Ovary (tissue), 9 donors: Measurements from ENCODE around the gene THPO. TPM values are rescaled to one million over a fixed set of nuclear protein-coding genes. Genes with fewer than 3 reads are reported as not detected.

Experiments used
- DNase-seq, 5 donors: peaks; one replicate each; pipeline ENCODE4 v3.0.0-alpha.2; 2019 to 2020
- H3K27ac ChIP-seq, 2 donors: fragments of 200-600 bp; one replicate each; pipeline versions ENCODE4 v1.5.1 to v1.8.0; 2019 to 2022
- H3K27me3 ChIP-seq: fragments of 200-600 bp; one replicate; pipeline ENCODE4 v1.8.0; 2022
- H3K36me3 ChIP-seq: fragments of 200-600 bp; sonication (generic); one replicate; pipeline ENCODE4 v1.5.1; 2019
- H3K4me1 ChIP-seq: one replicate; pipeline ENCODE4 v1.8.1; 2013; ENCODE audit warnings: mild to moderate bottlenecking, moderate library complexity; ENCODE audit not compliant: insufficient read depth
- H3K4me3 ChIP-seq: fragments of 200-600 bp; sonication (generic); one replicate; pipeline ENCODE4 v1.5.1; 2017
- H3K9me3 ChIP-seq, 2 donors: fragments of 200-600 bp in 1 of 2; sonication (generic) in 1 of 2; one replicate each; pipeline versions ENCODE4 v1.5.1 to v1.8.1; 2013 to 2019; ENCODE audit warnings: mild to moderate bottlenecking in 1 of 2, moderate library complexity in 1 of 2
- EP300 ChIP-seq: sonication (generic); formaldehyde crosslinking; IDR thresholded peaks from one replicate; pipeline ENCODE4 v1.6.1; 2017; ENCODE audit warnings: antibody characterized with exemption
- POLR2A ChIP-seq: fragments of 450-650 bp; IDR thresholded peaks from one replicate; pipeline ENCODE4 v1.6.1; 2017; ENCODE audit warnings: antibody characterized with exemption, mild to moderate bottlenecking, moderate library complexity
- WGBS, 3 donors: extraction: QIAGEN DNeasy Blood & Tissue Kit in 1 of 3; methylation state at CpG; one replicate each; pipeline versions ENCODE4 v1.1.5 to v1.1.7; 2013 to 2017; 5-methylcytosine and 5-hydroxymethylcytosine counted together
- intact Hi-C, 4 donors: fragments of 100-400 bp; cut with DNase I; formaldehyde crosslinking; loops; one replicate each; pipeline versions ENCODE4 v1.11.0 to v1.15.1; 2022 to 2023
- polyA plus RNA-seq, 2 donors: library from polyadenylated mRNA; stranded (reverse); fragments of 200-250 nt in 1 of 2; fragments of 350-450 nt in 1 of 2; fragmentation: Illumina TruSeq in 1 of 2; extraction: RNeasy Lipid Tissue Mini Kit (QIAGEN cat#74804) in 1 of 2; gene quantifications; one replicate each; pipeline ENCODE4 v1.2.3, GENCODE V29; 2013 to 2014
- total RNA-seq, 7 donors: library from RNA; depleted of rRNA in 2 of 7; stranded (reverse); fragments of >200 nt in 2 of 7; fragmentation: NEBNext Ultra II Directional in 3 of 7; extraction: Animal tissue kit (Norgen Biotek cat#: 25700) in 3 of 7; gene quantifications; one replicate each; pipeline versions ENCODE4 v1.1.0 to v1.2.4, GENCODE V29; 2016 to 2023
- TF ChIP-seq, protein P1 (sequence below), 3 donors: fragments of 450-650 bp in 2 of 3; fragments of 200-600 bp in 1 of 3; IDR thresholded peaks; one replicate each; pipeline versions ENCODE4 v1.5.1 to v1.8.0; 2016 to 2022; ENCODE audit warnings: antibody characterized with exemption in 3 of 3, mild to moderate bottlenecking in 1 of 3
- donor health status: DM: no; HTN: no; CAD: no; lungs with moderate emphysema.
- donor health status: DM: no; HTN: no; CAD: no.
- donor health status: Bipolar disorder and iron deficiency.
- donor health status: DM: yes; HTN: yes; CAD: no.
- donor health status: DM: no; HTN: no; CAD: no.
- donor health status: DM: yes; HTN: yes; CAD: no.

The THPO gene
- total and polyA plus RNA-seq, 9 donors: 0.34 to 2.0 (median 1.2) TPM

DNA sequence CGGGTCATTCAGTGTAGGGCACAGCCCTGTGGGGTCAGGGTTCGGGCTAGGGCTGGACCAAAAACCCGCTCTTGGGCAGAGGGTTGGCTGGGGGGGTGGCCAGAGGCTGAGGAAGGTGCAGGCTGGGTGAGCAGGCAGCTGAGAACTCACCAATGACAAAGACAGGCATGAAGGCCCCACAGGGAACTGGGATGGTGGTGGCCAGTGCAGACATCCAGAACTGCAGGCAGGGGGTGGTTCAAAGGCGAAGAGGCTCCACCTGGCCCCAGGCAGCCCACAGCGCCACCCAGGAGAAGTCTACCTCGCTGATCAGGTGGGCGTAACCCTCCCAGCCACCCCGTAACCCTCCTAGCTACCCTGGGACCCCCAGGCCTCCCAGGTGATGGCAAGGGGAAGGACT is 23.3 kb downstream of the THPO start:
- Histone ChIP-seq H3K4me3 (no peak overlapping the region), H3K9me3 (no peaks in the 10 kb centered on the region), H3K27ac (no peak overlapping the region), H3K27me3 (no peaks in the 10 kb centered on the region), H3K36me3 (no peaks in the 10 kb centered on the region), H3K4me1 (peaks cover 18% of the 10 kb centered on the region)
- WGBS, 3 donors: 78% methylated on average over 8 of the region's 8 CpGs
- intact Hi-C loops: loop anchor here in 2 of 4 donors (5.0 to 10.0 kb wide), 2 partner anchors 37 to 50 kb away; no protein-coding TSS in a partner anchor
- TF ChIP-seq EP300: no peak
- TF ChIP-seq POLR2A: no peak
- TF ChIP-seq, protein P1, sequence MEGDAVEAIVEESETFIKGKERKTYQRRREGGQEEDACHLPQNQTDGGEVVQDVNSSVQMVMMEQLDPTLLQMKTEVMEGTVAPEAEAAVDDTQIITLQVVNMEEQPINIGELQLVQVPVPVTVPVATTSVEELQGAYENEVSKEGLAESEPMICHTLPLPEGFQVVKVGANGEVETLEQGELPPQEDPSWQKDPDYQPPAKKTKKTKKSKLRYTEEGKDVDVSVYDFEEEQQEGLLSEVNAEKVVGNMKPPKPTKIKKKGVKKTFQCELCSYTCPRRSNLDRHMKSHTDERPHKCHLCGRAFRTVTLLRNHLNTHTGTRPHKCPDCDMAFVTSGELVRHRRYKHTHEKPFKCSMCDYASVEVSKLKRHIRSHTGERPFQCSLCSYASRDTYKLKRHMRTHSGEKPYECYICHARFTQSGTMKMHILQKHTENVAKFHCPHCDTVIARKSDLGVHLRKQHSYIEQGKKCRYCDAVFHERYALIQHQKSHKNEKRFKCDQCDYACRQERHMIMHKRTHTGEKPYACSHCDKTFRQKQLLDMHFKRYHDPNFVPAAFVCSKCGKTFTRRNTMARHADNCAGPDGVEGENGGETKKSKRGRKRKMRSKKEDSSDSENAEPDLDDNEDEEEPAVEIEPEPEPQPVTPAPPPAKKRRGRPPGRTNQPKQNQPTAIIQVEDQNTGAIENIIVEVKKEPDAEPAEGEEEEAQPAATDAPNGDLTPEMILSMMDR (IDR thresholded peaks at IDR 0.05): no peak
- no peak for DNase-seq

- H3K4me3 ChIP-seq: no peak overlapping the region
- peaks cover 13% of the 10 kb centered on the region for H3K4me1 ChIP-seq
Observed at GRCh38 chr3:184354121-184354728, 23.8 kb downstream of the THPO start.

DNA sequence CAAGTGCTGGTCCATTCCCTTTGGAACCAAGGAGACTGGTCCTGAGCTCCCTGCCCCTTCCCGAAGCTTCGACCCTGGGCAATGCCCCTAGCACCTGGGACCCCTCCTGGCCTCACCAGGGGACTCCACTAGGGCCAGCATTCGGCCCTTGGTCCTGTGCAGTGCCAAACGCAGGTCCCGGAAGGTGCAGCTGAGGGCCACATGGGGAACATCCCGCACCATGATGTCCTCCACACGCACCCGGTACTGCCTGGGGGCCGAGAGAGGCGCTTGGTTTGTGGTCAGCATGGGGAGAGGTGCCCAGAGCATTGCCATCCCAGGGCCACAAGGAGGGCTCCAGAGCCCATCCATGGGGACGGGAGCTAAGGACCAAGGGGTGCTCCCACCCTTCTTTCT is 24.5 kb downstream of the THPO start:
- Histone ChIP-seq H3K36me3 (no peaks in the 10 kb centered on the region), H3K4me3 (no peak overlapping the region), H3K9me3 (no peaks in the 10 kb centered on the region), H3K27me3 (no peaks in the 10 kb centered on the region), H3K27ac (no peak overlapping the region), H3K4me1 (peaks cover 7% of the 10 kb centered on the region)
- TF ChIP-seq EP300 (no peak), POLR2A (no peak)
- TF ChIP-seq, protein P1 (IDR thresholded peaks at IDR 0.05): no peak
- 94 to 95% (median 94%) methylated on average over 11 of the region's 11 CpGs for WGBS, 3 donors
- intact Hi-C loops: loop anchor here in 1 of 4 donors (10.0 kb wide), 1 partner anchor 49 kb away; no protein-coding TSS in a partner anchor
- DNase-seq: no peak

More at GRCh38 chr3:184354121-184354728, 23.8 kb downstream of the THPO start:
- H3K9me3 ChIP-seq: no peaks in the 10 kb centered on the region
- no peak overlapping the region for H3K27ac ChIP-seq
- intact Hi-C loops: loop anchor here in 1 of 4 donors (10.0 kb wide), 1 partner anchor 49 kb away; no protein-coding TSS in a partner anchor
- H3K36me3 ChIP-seq: no peaks in the 10 kb centered on the region
- whole genome bisulfite sequencing, 3 donors: 58 to 61% (median 60%) methylated on average over 18 of the region's 18 CpGs
- no peaks in the 10 kb centered on the region for H3K27me3 ChIP-seq
- DNase-seq: peak in 3 of 5 donors; percentile 56 to 72 (median 64)
- TF ChIP-seq, protein P1 (IDR thresholded peaks at IDR 0.05): peak; percentile 23 to 44 (median 42)
- no peak for TF ChIP-seq EP300

DNA sequence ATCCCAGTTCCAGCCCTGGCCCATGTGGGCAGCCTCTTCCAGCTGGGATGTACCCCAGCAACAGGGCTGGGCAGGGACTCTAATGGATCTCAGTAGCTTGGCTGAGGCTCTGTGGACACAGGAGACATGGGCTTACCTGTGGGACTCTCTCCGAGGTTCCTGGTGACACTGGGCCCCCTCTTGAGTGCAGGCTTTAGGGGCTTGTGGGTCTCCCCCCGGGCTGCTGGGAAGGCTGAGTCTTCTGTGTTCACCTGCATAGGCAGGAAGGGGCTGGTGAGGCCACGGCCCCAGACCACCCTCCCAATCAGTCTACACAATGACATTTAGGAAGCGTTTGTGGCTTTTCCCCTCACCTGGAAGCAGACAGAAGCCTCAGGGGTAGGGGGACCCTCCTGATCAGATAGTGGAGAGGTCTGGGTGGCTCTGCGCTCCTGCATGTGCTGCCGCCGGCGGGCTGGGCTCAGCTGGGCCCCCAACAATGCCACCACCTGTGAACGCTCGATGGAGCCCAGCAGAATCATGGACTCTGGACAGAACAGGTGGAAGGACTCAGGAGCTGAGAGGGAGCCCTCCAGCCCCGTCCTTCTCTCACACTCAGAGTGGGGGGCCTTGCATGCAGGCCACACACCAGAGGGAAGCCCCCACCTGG is 25.0 kb downstream of the THPO start:
- peak overlapping the region in 1 of 2 donors; percentile 34 for H3K27ac ChIP-seq
- no peaks in the 10 kb centered on the region for H3K9me3 ChIP-seq
- TF ChIP-seq, protein P1 (IDR thresholded peaks at IDR 0.05): no peak
- TF ChIP-seq POLR2A (no peak), EP300 (no peak)
- no peak for DNase-seq
- H3K4me3 ChIP-seq: no peak overlapping the region
- H3K4me1 ChIP-seq: peaks cover 9% of the 10 kb centered on the region
- H3K27me3 ChIP-seq: no peaks in the 10 kb centered on the region
- intact Hi-C loops: loop anchor here in 1 of 4 donors (10.0 kb wide), 1 partner anchor 48 kb away; no protein-coding TSS in a partner anchor
- WGBS, 3 donors: 83 to 88% (median 85%) methylated on average over 8 to 11 of the region's 11 CpGs
- H3K36me3 ChIP-seq: no peaks in the 10 kb centered on the region
